Suprapubic skin (tissue), 4 donors: ENCODE results near the gene TELO2. TPM values are rescaled to one million over a fixed set of nuclear protein-coding genes. Genes with fewer than 3 reads are reported as not detected.

Experiments
- DNase-seq, 2 donors: peaks; one replicate each; pipeline ENCODE4 v3.0.0-alpha.2; 2019; ENCODE audit warnings: low spot score in 2 of 2
- H3K27ac ChIP-seq: fragments of 200-600 bp; sonication (generic); one replicate; pipeline ENCODE4 v1.5.1; 2019
- H3K27me3 ChIP-seq: fragments of 200-600 bp; sonication (generic); one replicate; pipeline ENCODE4 v1.5.1; 2019
- H3K36me3 ChIP-seq: fragments of 200-600 bp; sonication (generic); one replicate; pipeline ENCODE4 v1.5.1; 2019
- H3K4me1 ChIP-seq: fragments of 200-600 bp; sonication (generic); one replicate; pipeline ENCODE4 v1.5.1; 2019
- H3K4me3 ChIP-seq: fragments of 200-600 bp; sonication (generic); one replicate; pipeline ENCODE4 v1.5.1; 2019; ENCODE audit warnings: mild to moderate bottlenecking
- H3K9me3 ChIP-seq: fragments of 200-600 bp; sonication (generic); one replicate; pipeline ENCODE4 v1.5.1; 2019
- CTCF ChIP-seq, 2 donors: fragments of 200-600 bp in 1 of 2; fragments of 450-650 bp in 1 of 2; sonication (generic) in 1 of 2; IDR thresholded peaks; one replicate each; pipeline ENCODE4 v1.5.1; 2016 to 2019; ENCODE audit warnings: antibody characterized with exemption in 2 of 2, mild to moderate bottlenecking in 1 of 2, moderate library complexity in 1 of 2
- EP300 ChIP-seq: sonication (generic); formaldehyde crosslinking; IDR thresholded peaks from one replicate; pipeline ENCODE4 v1.6.1; 2017; ENCODE audit warnings: antibody characterized with exemption
- POLR2A ChIP-seq, 2 donors: fragments of 450-650 bp; IDR thresholded peaks; one replicate each; pipeline ENCODE4 v1.6.1; 2017; ENCODE audit warnings: antibody characterized with exemption in 2 of 2, mild to moderate bottlenecking in 2 of 2, moderate library complexity in 2 of 2
- POLR2AphosphoS5 ChIP-seq, 3 donors: sonication (generic); formaldehyde crosslinking; IDR thresholded peaks; one replicate each; pipeline ENCODE4 v1.6.1; 2017; ENCODE audit warnings: antibody characterized with exemption in 3 of 3
- WGBS: methylation state at CpG from one replicate; pipeline ENCODE4 v1.1.5; 2018; 5-methylcytosine and 5-hydroxymethylcytosine counted together
- total RNA-seq, 4 donors: library from RNA; depleted of rRNA; stranded (reverse); fragments of >200 nt; gene quantifications; one replicate each; pipeline ENCODE4 v1.1.0, GENCODE V29; 2016

The TELO2 gene
- total RNA-seq, 4 donors from 2014 or later: 28.1 to 86.1 (median 35.2) TPM

GRCh38 chr16:1512774-1513173 lies 19.6 kb downstream of the TELO2 start:
- Histone ChIP-seq H3K9me3 (no peaks in the 10 kb centered on the region), H3K27ac (no peak overlapping the region), H3K4me3 (no peak overlapping the region), H3K4me1 (no peaks in the 10 kb centered on the region), H3K36me3 (peaks cover 23% of the 10 kb centered on the region), H3K27me3 (no peaks in the 10 kb centered on the region)
- 71% methylated on average over 15 of the region's 15 CpGs for WGBS
- DNase-seq: no peak
- TF ChIP-seq POLR2A (IDR thresholded peaks at IDR 0.05) (no peak), EP300 (no peak), POLR2AphosphoS5 (IDR thresholded peaks at IDR 0.05) (no peak), CTCF (IDR thresholded peaks at IDR 0.05) (no peak)

- no peaks in the 10 kb centered on the region for H3K27me3 ChIP-seq
- DNase-seq: no peak
- H3K4me1 ChIP-seq: no peaks in the 10 kb centered on the region
- H3K4me3 ChIP-seq: no peak overlapping the region
- TF ChIP-seq CTCF (IDR thresholded peaks at IDR 0.05): no peak
- H3K9me3 ChIP-seq: no peaks in the 10 kb centered on the region
- 63% methylated on average over 3 of the region's 3 CpGs for WGBS
- no peak overlapping the region for H3K27ac ChIP-seq
- peaks cover 40% of the 10 kb centered on the region for H3K36me3 ChIP-seq
These were observed 21.3 kb downstream of the TELO2 start for GRCh38 chr16:1514507-1514906.

GRCh38 chr16:1518626-1519135 lies 25.5 kb downstream of the TELO2 start:
- H3K9me3 ChIP-seq: no peaks in the 10 kb centered on the region
- TF ChIP-seq POLR2A (IDR thresholded peaks at IDR 0.05): no peak
- no peak for TF ChIP-seq CTCF (IDR thresholded peaks at IDR 0.05)
- TF ChIP-seq POLR2AphosphoS5 (IDR thresholded peaks at IDR 0.05): no peak
- no peak for TF ChIP-seq EP300
- no peak overlapping the region for H3K4me3 ChIP-seq
- no peaks in the 10 kb centered on the region for H3K4me1 ChIP-seq
- no peak for DNase-seq
- 96% methylated on average over 15 of the region's 16 CpGs for WGBS
- H3K27ac ChIP-seq: no peak overlapping the region
- H3K27me3 ChIP-seq: no peaks in the 10 kb centered on the region
- peaks cover 45% of the 10 kb centered on the region for H3K36me3 ChIP-seq

- Histone ChIP-seq H3K36me3 (peaks cover 52% of the 10 kb centered on the region), H3K4me3 (no peak overlapping the region)
These were observed 26.7 kb downstream of the TELO2 start for GRCh38 chr16:1519831-1520230.

GRCh38 chr16:1520461-1520860 lies 27.3 kb downstream of the TELO2 start:
- Histone ChIP-seq H3K4me3 (no peak overlapping the region), H3K27me3 (no peaks in the 10 kb centered on the region), H3K27ac (no peak overlapping the region), H3K36me3 (peaks cover 52% of the 10 kb centered on the region), H3K4me1 (no peaks in the 10 kb centered on the region), H3K9me3 (no peaks in the 10 kb centered on the region)
- no peak for DNase-seq
- no peak for TF ChIP-seq POLR2A (IDR thresholded peaks at IDR 0.05)
- 100% methylated on average over 2 of the region's 19 CpGs for WGBS

More at GRCh38 chr16:1519831-1520230, 26.7 kb downstream of the TELO2 start:
- WGBS: no CpG with 5 or more reads among the region's 17 CpGs
- H3K27ac ChIP-seq: no peak overlapping the region
- no peaks in the 10 kb centered on the region for H3K4me1 ChIP-seq
- TF ChIP-seq POLR2AphosphoS5 (IDR thresholded peaks at IDR 0.05) (no peak), POLR2A (IDR thresholded peaks at IDR 0.05) (no peak), EP300 (no peak), CTCF (IDR thresholded peaks at IDR 0.05) (no peak)
- H3K9me3 ChIP-seq: no peaks in the 10 kb centered on the region
- DNase-seq: no peak
- no peaks in the 10 kb centered on the region for H3K27me3 ChIP-seq
